Stimulated activated CD8-positive, alpha-beta memory T cell treated with anti-CD3 and anti-CD28 coated beads, Interleukin-7, amount 100 ng/mL, for 24 hours (primary cell): ENCODE measurements around the gene MRPL46.
"Not testable (repeated sequence)": the region's sequence is repeated elsewhere in the genome, so short reads cannot be mapped to it uniquely, and the experiment has no call there.

Experiments
- DNase-seq: peaks from one replicate; pipeline ENCODE4 v3.0.0-alpha.2; 2020; ENCODE audit warnings: low read depth

Gene MRPL46

DNA sequence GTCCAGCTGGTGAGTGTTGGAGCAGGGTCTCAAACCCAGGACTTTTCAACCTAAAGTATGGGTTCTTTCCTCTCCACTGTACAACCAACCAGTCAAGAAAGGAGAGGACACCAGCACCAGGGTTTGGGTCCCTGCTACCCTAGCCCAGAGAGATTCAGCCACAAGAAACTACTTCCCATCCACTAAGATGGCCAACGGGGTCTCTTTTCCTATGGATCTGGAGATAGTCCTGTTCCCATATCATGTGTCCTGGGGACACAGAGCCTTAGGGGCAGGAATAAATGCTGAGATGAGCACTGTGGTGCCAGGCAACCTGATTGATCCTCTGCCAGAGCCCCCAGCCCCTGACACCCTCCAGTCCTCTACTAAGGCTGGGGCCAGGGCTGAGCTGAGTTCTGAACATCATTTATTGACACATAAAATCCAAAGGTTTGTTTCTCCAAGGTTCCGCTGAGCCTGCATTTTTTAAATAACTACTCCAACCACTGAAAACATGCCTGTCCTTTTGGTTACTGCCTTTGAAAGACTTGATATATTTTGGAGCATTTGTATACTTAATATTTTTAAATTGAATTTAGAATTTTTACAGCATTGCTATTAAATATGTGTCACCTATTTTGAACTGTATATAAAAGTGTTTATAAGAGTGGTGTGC, 26.0 kb downstream of the MRPL46 start:
- DNase-seq = no peak

- no peak for DNase-seq
These were observed 27.2 kb downstream of the MRPL46 start for GRCh38 chr15:88440021-88440420.

DNA sequence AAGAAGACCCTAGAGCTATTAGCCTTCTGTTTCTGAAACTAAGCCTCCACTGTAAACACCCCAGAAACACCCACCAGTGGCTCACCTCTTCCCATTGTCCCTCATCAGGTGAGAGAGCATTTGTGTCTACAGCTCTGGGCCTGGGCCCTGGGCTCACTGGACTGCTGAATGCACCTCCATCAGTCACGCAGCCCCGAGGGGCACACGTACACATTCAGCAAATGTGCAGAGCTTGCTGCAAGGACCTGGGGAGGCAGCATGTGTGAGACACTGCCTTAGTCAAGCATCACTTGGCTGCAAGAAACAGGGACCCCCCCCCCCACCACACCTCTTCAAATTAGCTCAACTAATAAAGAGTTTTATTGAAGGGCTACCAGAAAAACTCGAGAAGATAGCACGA, 29.0 kb downstream of the MRPL46 start:
- no peak for DNase-seq

DNA sequence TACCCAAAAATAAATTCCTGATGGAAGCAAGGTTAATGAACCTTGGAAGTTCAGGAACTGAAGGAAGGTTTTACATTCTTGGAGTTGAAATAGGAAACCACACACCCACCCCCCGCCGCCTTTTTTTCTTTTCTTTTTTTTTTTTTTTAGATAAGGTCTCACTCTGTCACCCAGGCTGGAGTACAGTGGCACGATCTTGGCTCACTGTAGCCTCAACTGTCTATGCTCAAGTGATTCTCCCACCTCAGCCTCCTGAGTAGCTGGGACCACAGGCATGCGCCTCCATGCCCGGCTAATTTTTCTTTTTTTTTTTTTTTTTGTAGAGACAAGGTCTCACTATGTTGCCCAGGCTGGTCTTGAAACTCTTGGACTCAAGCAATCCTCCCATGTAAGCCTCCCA, 33.1 kb downstream of the MRPL46 start:
- DNase-seq = not testable (repeated sequence)

- DNase-seq = no peak
These were observed 34.0 kb downstream of the MRPL46 start for GRCh38 chr15:88433046-88433685.

DNA sequence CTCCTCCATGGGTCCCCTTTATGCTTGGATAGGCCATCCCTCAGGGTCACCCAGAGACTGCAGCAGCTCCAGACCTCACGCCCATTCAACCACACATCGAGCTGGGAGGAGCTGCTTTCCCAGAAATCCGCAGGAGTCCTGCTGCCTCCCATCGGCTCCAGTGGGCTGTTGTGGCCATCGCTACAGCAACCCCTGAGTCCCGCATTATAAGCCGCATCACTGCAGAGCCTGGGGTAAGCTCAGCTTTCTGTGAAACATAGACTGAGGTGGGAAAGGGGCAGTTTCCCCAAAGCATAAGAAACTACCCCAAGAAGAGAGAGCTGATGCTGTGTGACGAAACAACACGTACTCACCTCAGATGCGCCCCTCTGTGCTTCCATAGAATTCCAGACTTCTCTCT, 35.7 kb downstream of the MRPL46 start:
- no peak for DNase-seq

GRCh38 chr15:88430051-88430450, 37.1 kb downstream of the MRPL46 start:
- DNase-seq = no peak

DNA sequence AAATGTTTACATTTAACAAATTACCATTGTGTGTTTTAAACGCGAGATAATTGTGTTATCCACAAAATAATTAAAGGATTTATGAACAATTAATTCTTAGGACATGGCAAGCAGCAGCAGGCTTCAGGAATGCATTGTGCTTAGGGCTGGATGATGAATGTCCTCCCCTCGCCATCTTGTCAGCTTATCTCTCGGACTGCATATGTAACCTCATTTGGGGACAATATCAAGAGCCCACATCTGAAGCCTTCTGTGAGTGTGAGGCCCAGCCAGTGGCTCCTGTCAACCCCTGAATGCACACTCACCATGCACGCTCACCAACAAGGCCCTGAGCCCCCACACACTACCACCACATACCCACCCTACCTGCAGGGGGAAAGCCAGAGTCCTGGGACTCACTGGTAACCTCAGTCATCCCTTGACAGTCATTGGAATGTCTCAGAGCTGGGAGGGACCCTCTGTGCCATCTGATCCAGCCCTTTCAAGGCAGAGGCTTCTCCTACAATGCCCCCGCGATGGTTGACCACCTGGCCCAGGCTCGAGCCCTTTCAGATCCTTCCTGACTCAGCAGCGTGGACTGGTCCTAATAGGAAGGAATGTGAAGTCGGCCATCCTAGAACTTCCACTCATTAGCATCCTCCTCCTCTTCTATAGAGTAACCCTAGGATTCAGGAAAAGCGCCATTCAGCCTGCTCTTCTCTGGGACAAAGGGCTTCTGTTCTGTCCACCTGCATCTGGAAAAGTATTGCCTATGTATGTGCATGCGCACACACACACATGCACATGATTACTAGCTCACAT, 38.2 kb downstream of the MRPL46 start:
- no peak for DNase-seq

- DNase-seq = no peak
These were observed 39.1 kb downstream of the MRPL46 start for GRCh38 chr15:88428053-88428452.

- no peak for DNase-seq
These were observed 40.9 kb downstream of the MRPL46 start for GRCh38 chr15:88426304-88426703.

DNA sequence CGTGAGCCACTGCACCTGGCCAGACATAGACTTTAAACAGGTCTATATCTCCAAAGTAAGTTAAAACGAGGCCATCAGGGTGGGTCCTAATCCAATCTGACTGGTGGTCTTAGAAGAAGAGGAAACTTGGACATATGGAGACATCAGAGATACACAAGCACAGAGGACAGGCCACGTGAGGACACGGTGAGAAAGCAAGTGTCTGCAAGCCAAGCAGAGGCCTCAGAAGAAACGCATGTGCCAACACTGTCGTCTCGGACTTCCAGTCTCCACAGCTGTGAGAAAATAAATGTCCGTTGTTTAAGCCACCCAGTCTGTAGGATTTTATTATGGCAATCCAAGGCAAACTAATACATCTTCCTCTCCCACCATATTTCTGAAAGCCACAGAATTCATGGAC, 43.9 kb downstream of the MRPL46 start:
- no peak for DNase-seq

- no peak for DNase-seq
These were observed 47.4 kb downstream of the MRPL46 start for GRCh38 chr15:88419830-88420229.
